Upper lobe of left lung (tissue), 4 donors: ENCODE results near the gene ZBTB40.

ENCODE experiments used
- CTCF ChIP-seq, 6 experiments: fragments of 450-650 bp in 4 of 6; fragments of 200-600 bp in 2 of 6; sonication (generic) in 2 of 6; IDR thresholded peaks; one replicate each; pipeline ENCODE4 v1.5.1; 2016 to 2019; ENCODE audit warnings: antibody characterized with exemption in 6 of 6
- EP300 ChIP-seq, 4 donors: sonication (generic); formaldehyde crosslinking; IDR thresholded peaks; one replicate each; pipeline ENCODE4 v1.5.1; 2017; ENCODE audit warnings: antibody characterized with exemption in 4 of 4, control low read depth in 2 of 4
- POLR2A ChIP-seq, 4 donors: fragments of 450-650 bp; IDR thresholded peaks; one replicate each; pipeline ENCODE4 v1.5.1; 2016 to 2017; ENCODE audit warnings: antibody characterized with exemption in 4 of 4, mild to moderate bottlenecking in 2 of 4
- POLR2AphosphoS5 ChIP-seq, 2 donors: sonication (generic); formaldehyde crosslinking; IDR thresholded peaks; one replicate each; pipeline ENCODE4 v1.5.1; 2017; ENCODE audit warnings: antibody characterized with exemption in 2 of 2

- TF ChIP-seq POLR2A (IDR thresholded peaks at IDR 0.05) (no peak), CTCF (IDR thresholded peaks at IDR 0.05) (no peak), EP300 (IDR thresholded peaks at IDR 0.05) (no peak), POLR2AphosphoS5 (IDR thresholded peaks at IDR 0.05) (no peak)
Observed at GRCh38 chr1:22535399-22535798, 83.7 kb downstream of the ZBTB40 start.
